ENCODE data around the gene MICA. TPM values are rescaled to one million over a fixed set of nuclear protein-coding genes. Genes with fewer than 3 reads are reported as not detected.
"Not testable (repeated sequence)": the region's sequence is repeated elsewhere in the genome, so short reads cannot be mapped to it uniquely, and the experiment has no call there.

The MICA gene
- total RNA-seq, 2 experiments from 2014 or later = 10.6 to 14.0 TPM

- H3K4me3 ChIP-seq (ENCODE audit: low read length); H3K27ac Mint-ChIP-seq; H3K9me3 ChIP-seq (ENCODE audit: control insufficient read depth in 1 of 2, insufficient read depth in 1 of 2, low read length in 2 of 2); H3K36me3 Mint-ChIP-seq (ENCODE audit: low read depth); POLR2A ChIA-PET; H3K4me3 Mint-ChIP-seq; H3K27ac ChIP-seq (ENCODE audit: low read depth in 1 of 2, low read length in 2 of 2); H3K36me3 ChIP-seq (ENCODE audit: insufficient read depth, low read length); H3K4me1 ChIP-seq (ENCODE audit: insufficient read depth, low read length); H3K4me1 Mint-ChIP-seq (ENCODE audit: low read depth); ATAC-seq (ENCODE audit: poor library complexity); intact Hi-C loops (cut with DNase I, micrococcal nuclease); H3K9me3 Mint-ChIP-seq: not testable (repeated sequence)
- peaks cover 0 to 11% of the 10 kb centered on the region in 2 experiments for H3K27me3 ChIP-seq (ENCODE audit: control insufficient read depth in 1 of 2, insufficient read depth in 2 of 2, low read length in 2 of 2)
- TF ChIP-seq CTCF (IDR thresholded peaks at IDR 0.05) = peak; percentile 30
- peak in 1 of 14 experiments; percentile 8 for DNase-seq
- CTCF ChIA-PET = interaction anchor here (0.8 to 3.4 kb wide), 3 partner anchors 168 to 237 kb away, joined by 3 to 10 read pairs (median 3); no protein-coding TSS in a partner anchor
- peaks cover 18% of the 10 kb centered on the region for H3K27me3 Mint-ChIP-seq
Observed at GRCh38 chr6:31374118-31374517, 29.3 kb upstream of the MICA start.

GRCh38 chr6:31375699-31376098, 27.7 kb upstream of the MICA start:
- Histone ChIP-seq H3K27ac (ENCODE audit: low read depth in 1 of 2, low read length in 2 of 2) (no peak overlapping the region), H3K4me1 (ENCODE audit: insufficient read depth, low read length) (no peaks in the 10 kb centered on the region), H3K27me3 (ENCODE audit: control insufficient read depth in 1 of 2, insufficient read depth in 2 of 2, low read length in 2 of 2) (peaks cover 4 to 11% of the 10 kb centered on the region in 2 experiments), H3K36me3 (ENCODE audit: insufficient read depth, low read length) (no peaks in the 10 kb centered on the region), H3K9me3 (ENCODE audit: control insufficient read depth in 1 of 2, insufficient read depth in 1 of 2, low read length in 2 of 2) (no peaks in the 10 kb centered on the region), H3K4me3 (ENCODE audit: low read length) (no peak overlapping the region)
- CTCF ChIA-PET = interaction anchor here (0.6 to 1.1 kb wide), 5 partner anchors 9 to 179 kb away, joined by 3 to 4 read pairs (median 3); no protein-coding TSS in a partner anchor
- ATAC-seq (ENCODE audit: poor library complexity) (no peak), DNase-seq (no peak)
- Mint-ChIP-seq H3K9me3 (no peaks in the 10 kb centered on the region), H3K27ac (no peak overlapping the region), H3K4me1 (ENCODE audit: low read depth) (no peaks in the 10 kb centered on the region), H3K36me3 (ENCODE audit: low read depth) (no peaks in the 10 kb centered on the region), H3K4me3 (no peak overlapping the region), H3K27me3 (peaks cover 15% of the 10 kb centered on the region)
- intact Hi-C loops (cut with DNase I, micrococcal nuclease) = no loop called here
- POLR2A ChIA-PET = no interaction called here
- no peak for TF ChIP-seq CTCF (IDR thresholded peaks at IDR 0.05)

- no peaks in the 10 kb centered on the region for H3K9me3 ChIP-seq (ENCODE audit: control insufficient read depth in 1 of 2, insufficient read depth in 1 of 2, low read length in 2 of 2)
- H3K4me1 ChIP-seq (ENCODE audit: insufficient read depth, low read length) = no peaks in the 10 kb centered on the region
- Mint-ChIP-seq H3K9me3 (no peaks in the 10 kb centered on the region), H3K27ac (no peak overlapping the region), H3K36me3 (ENCODE audit: low read depth) (no peaks in the 10 kb centered on the region), H3K4me1 (ENCODE audit: low read depth) (no peaks in the 10 kb centered on the region), H3K27me3 (peaks cover 16% of the 10 kb centered on the region), H3K4me3 (no peak overlapping the region)
- DNase-seq (no peak), ATAC-seq (ENCODE audit: poor library complexity) (no peak)
- intact Hi-C loops (cut with DNase I, micrococcal nuclease) = no loop called here
- no peak overlapping the region for H3K4me3 ChIP-seq (ENCODE audit: low read length)
- TF ChIP-seq CTCF (IDR thresholded peaks at IDR 0.05) = no peak
- ChIA-PET CTCF (interaction anchor here (1.0 kb wide), 1 partner anchor 240 kb away, joined by 4 read pairs; no protein-coding TSS in a partner anchor), POLR2A (interaction anchor here (0.6 kb wide), 1 partner anchor 252 kb away, joined by 3 read pairs; no protein-coding TSS in a partner anchor)
- no peak overlapping the region for H3K27ac ChIP-seq (ENCODE audit: low read depth in 1 of 2, low read length in 2 of 2)
- H3K36me3 ChIP-seq (ENCODE audit: insufficient read depth, low read length) = no peaks in the 10 kb centered on the region
- peaks cover 4 to 11% of the 10 kb centered on the region in 2 experiments for H3K27me3 ChIP-seq (ENCODE audit: control insufficient read depth in 1 of 2, insufficient read depth in 2 of 2, low read length in 2 of 2)
Observed at GRCh38 chr6:31377029-31377428, 26.4 kb upstream of the MICA start.

All from CD4-positive, alpha-beta T cell (primary cell).